Measurements from ENCODE around the gene GGT5. TPM values are rescaled to one million over a fixed set of nuclear protein-coding genes. Genes with fewer than 3 reads are reported as not detected.
"Not testable (repeated sequence)": the region's sequence is repeated elsewhere in the genome, so short reads cannot be mapped to it uniquely, and the experiment has no call there.

The GGT5 gene
- polyA plus RNA-seq, 1 donor from 2014 or later: not detected

- peak overlapping the region; percentile 84 to 95 (median 91) for H3K4me3 Mint-ChIP-seq
- H3K4me1 Mint-ChIP-seq: peaks cover 28 to 35% (median 29%) of the 10 kb centered on the region in 3 donors
These were observed 26.5 kb upstream of the GGT5 start for GRCh38 chr22:24271386-24271854.

GRCh38 chr22:24270556-24271385 is 25.9 kb upstream of the GGT5 start, which contains the start of gene SPECC1L:
Gene SPECC1L, plus strand, starts transcription at chr22:24270831. Its CDS starts 31,401 bp downstream, at chr22:24302232.
- H3K27ac Mint-ChIP-seq: peak within 1 kb of the TSS; percentile 33 to 90 (median 89)
- H3K9me3 Mint-ChIP-seq: no peaks in the 10 kb centered on the region
- H3K27me3 Mint-ChIP-seq: no peaks in the 10 kb centered on the region
- H3K4me1 Mint-ChIP-seq: peaks cover 33 to 39% (median 34%) of the 10 kb centered on the region in 3 donors
- H3K36me3 Mint-ChIP-seq: no peaks in the 10 kb centered on the region
- peak within 1 kb of the TSS; percentile 84 to 95 (median 91) for H3K4me3 Mint-ChIP-seq

More at GRCh38 chr22:24271386-24271854, 26.5 kb upstream of the GGT5 start:
- Mint-ChIP-seq H3K9me3 (no peaks in the 10 kb centered on the region), H3K36me3 (no peaks in the 10 kb centered on the region), H3K27ac (peak overlapping the region; percentile 22 to 53 (median 33)), H3K27me3 (no peaks in the 10 kb centered on the region)

GRCh38 chr22:24266495-24266894 is 21.6 kb upstream of the GGT5 start:
- H3K9me3 Mint-ChIP-seq, H3K27me3 Mint-ChIP-seq, H3K36me3 Mint-ChIP-seq: not testable (repeated sequence)
- H3K27ac Mint-ChIP-seq: peak overlapping the region in 2 of 3 donors; percentile 23 to 58
- peaks cover 13 to 23% (median 22%) of the 10 kb centered on the region in 3 donors for H3K4me1 Mint-ChIP-seq
- peak overlapping the region in 1 of 4 donors; percentile 32 for H3K4me3 Mint-ChIP-seq

- no peaks in the 10 kb centered on the region for H3K36me3 Mint-ChIP-seq
- no peaks in the 10 kb centered on the region for H3K27me3 Mint-ChIP-seq
- H3K9me3 Mint-ChIP-seq: no peaks in the 10 kb centered on the region
These were observed 20.9 kb upstream of the GGT5 start for GRCh38 chr22:24265734-24266133.

GRCh38 chr22:24264329-24264896 is 19.5 kb upstream of the GGT5 start:
- H3K4me1 Mint-ChIP-seq: peaks cover 13 to 21% (median 20%) of the 10 kb centered on the region in 3 donors
- not testable (repeated sequence) for H3K27me3 Mint-ChIP-seq, H3K9me3 Mint-ChIP-seq, H3K36me3 Mint-ChIP-seq
- H3K4me3 Mint-ChIP-seq: peak overlapping the region; percentile 58 to 88 (median 80)
- H3K27ac Mint-ChIP-seq: peak overlapping the region; percentile 84 to 93 (median 87)

More at GRCh38 chr22:24265734-24266133, 20.9 kb upstream of the GGT5 start:
- peaks cover 13 to 21% (median 20%) of the 10 kb centered on the region in 3 donors for H3K4me1 Mint-ChIP-seq
- H3K4me3 Mint-ChIP-seq: peak overlapping the region in 2 of 4 donors; percentile 25 to 76
- peak overlapping the region in 1 of 3 donors; percentile 32 for H3K27ac Mint-ChIP-seq

- H3K27ac Mint-ChIP-seq, H3K27me3 Mint-ChIP-seq, H3K36me3 Mint-ChIP-seq, H3K9me3 Mint-ChIP-seq, H3K4me3 Mint-ChIP-seq: not testable (repeated sequence)
- peaks cover 13 to 21% (median 20%) of the 10 kb centered on the region in 3 donors for H3K4me1 Mint-ChIP-seq
These were observed 18.6 kb upstream of the GGT5 start for GRCh38 chr22:24263479-24263878.

- H3K27me3 Mint-ChIP-seq, H3K36me3 Mint-ChIP-seq, H3K27ac Mint-ChIP-seq, H3K9me3 Mint-ChIP-seq: not testable (repeated sequence)
- Mint-ChIP-seq H3K4me3 (peak overlapping the region in 1 of 4 donors; percentile 33), H3K4me1 (peaks cover 13 to 21% (median 20%) of the 10 kb centered on the region in 3 donors)
These were observed 17.4 kb upstream of the GGT5 start for GRCh38 chr22:24262185-24262749.

- not testable (repeated sequence) for H3K27me3 Mint-ChIP-seq, H3K4me1 Mint-ChIP-seq, H3K9me3 Mint-ChIP-seq, H3K27ac Mint-ChIP-seq, H3K4me3 Mint-ChIP-seq, H3K36me3 Mint-ChIP-seq
These were observed 14.6 kb upstream of the GGT5 start for GRCh38 chr22:24259459-24259858.

- not testable (repeated sequence) for H3K4me1 Mint-ChIP-seq, H3K9me3 Mint-ChIP-seq, H3K36me3 Mint-ChIP-seq, H3K4me3 Mint-ChIP-seq, H3K27me3 Mint-ChIP-seq, H3K27ac Mint-ChIP-seq
These were observed 11.9 kb upstream of the GGT5 start for GRCh38 chr22:24256736-24257135.

- not testable (repeated sequence) for H3K9me3 Mint-ChIP-seq
These were observed 11.3 kb upstream of the GGT5 start for GRCh38 chr22:24256136-24256535.

GRCh38 chr22:24253126-24253525 is 8.2 kb upstream of the GGT5 start:
- not testable (repeated sequence) for H3K27me3 Mint-ChIP-seq, H3K27ac Mint-ChIP-seq, H3K4me1 Mint-ChIP-seq, H3K36me3 Mint-ChIP-seq, H3K4me3 Mint-ChIP-seq, H3K9me3 Mint-ChIP-seq

More at GRCh38 chr22:24256136-24256535, 11.3 kb upstream of the GGT5 start:
- H3K4me3 Mint-ChIP-seq, H3K36me3 Mint-ChIP-seq, H3K27ac Mint-ChIP-seq, H3K27me3 Mint-ChIP-seq, H3K4me1 Mint-ChIP-seq: not testable (repeated sequence)

- H3K4me3 Mint-ChIP-seq, H3K9me3 Mint-ChIP-seq, H3K27me3 Mint-ChIP-seq, H3K27ac Mint-ChIP-seq, H3K36me3 Mint-ChIP-seq, H3K4me1 Mint-ChIP-seq: not testable (repeated sequence)
These were observed 6.4 kb upstream of the GGT5 start for GRCh38 chr22:24251286-24251685.

- not testable (repeated sequence) for H3K4me1 Mint-ChIP-seq, H3K9me3 Mint-ChIP-seq, H3K27ac Mint-ChIP-seq, H3K4me3 Mint-ChIP-seq, H3K27me3 Mint-ChIP-seq, H3K36me3 Mint-ChIP-seq
These were observed 4.5 kb upstream of the GGT5 start for GRCh38 chr22:24249413-24249812.

- H3K27me3 Mint-ChIP-seq, H3K9me3 Mint-ChIP-seq, H3K36me3 Mint-ChIP-seq, H3K27ac Mint-ChIP-seq, H3K4me3 Mint-ChIP-seq, H3K4me1 Mint-ChIP-seq: not testable (repeated sequence)
These were observed 3.7 kb upstream of the GGT5 start for GRCh38 chr22:24248611-24249010.

GRCh38 chr22:24247564-24248344 is 2.9 kb upstream of the GGT5 start:
- no peaks in the 10 kb centered on the region for H3K27me3 Mint-ChIP-seq
- no peaks in the 10 kb centered on the region for H3K9me3 Mint-ChIP-seq
- peaks cover 0 to 11% (median 9%) of the 10 kb centered on the region in 3 donors for H3K4me1 Mint-ChIP-seq
- peak overlapping the region in 1 of 3 donors; percentile 62 for H3K27ac Mint-ChIP-seq
- H3K36me3 Mint-ChIP-seq: no peaks in the 10 kb centered on the region
- H3K4me3 Mint-ChIP-seq: no peak overlapping the region
